GM12891 (cell line): Measurements from ENCODE around the gene ADGRD2.

Source experiments
- PAX5 ChIP-seq: IDR thresholded peaks from 2 replicates; pipeline ENCODE4 v1.6.1; 2011; ENCODE audit warnings: low read length, moderate library complexity, mild to moderate bottlenecking; ENCODE audit not compliant: insufficient read depth, severe bottlenecking
- POLR2A ChIP-seq: IDR thresholded peaks from 2 replicates; pipeline ENCODE4 v1.6.1; 2011; ENCODE audit warnings: low read depth, low read length, control low read depth
- POLR2AphosphoS5 ChIP-seq: IDR thresholded peaks from 2 replicates; pipeline ENCODE4 v1.6.1; 2011; ENCODE audit warnings: low read depth, low read length, control low read depth

- no peak for TF ChIP-seq POLR2AphosphoS5
- no peak for TF ChIP-seq POLR2A
- no peak for TF ChIP-seq PAX5
Observed at GRCh38 chr9:124429530-124429867, 20.8 kb upstream of the ADGRD2 start.
